ENCODE data around the gene CNTN6. TPM values are rescaled to one million over a fixed set of nuclear protein-coding genes. Genes with fewer than 3 reads are reported as not detected.

CNTN6 gene
- total RNA-seq, 1 experiment from 2014 or later, result not detected

DNA sequence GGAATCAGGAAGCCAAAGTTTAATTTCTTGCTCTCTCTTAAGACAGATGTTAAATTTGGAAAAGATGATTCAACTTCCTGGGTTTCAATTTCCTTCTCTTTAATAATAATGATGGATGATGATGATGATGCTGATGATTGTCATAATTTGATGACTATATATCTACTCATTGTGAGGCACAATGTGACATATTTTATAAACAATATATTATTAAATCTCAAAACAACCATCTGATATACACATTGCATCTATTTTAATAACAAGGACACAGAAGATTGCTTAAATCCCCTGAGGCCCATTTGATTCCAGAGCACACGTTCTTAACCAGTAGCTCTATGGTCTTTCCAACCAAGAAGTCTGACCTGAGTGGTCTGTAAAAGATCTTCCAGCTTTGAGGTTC, 124.0 kb downstream of the CNTN6 start:
- intact Hi-C loops (cut with micrococcal nuclease; ENCODE audit: unreplicated experiment), result no loop called here
- in situ Hi-C loops (cut with HindIII; ENCODE audit: low pct_unique_long_range_greater_than_20kb, low sequenced_read_pairs), result no loop called here
- CTCF ChIA-PET, result no interaction called here
- TF ChIP-seq POLR2AphosphoS5 (IDR thresholded peaks at IDR 0.05; ENCODE audit: low read depth, low read length), result no peak
- Histone ChIP-seq H3K9me3 (ENCODE audit: control insufficient read depth, insufficient read depth, low read depth, low read length) (no peaks in the 10 kb centered on the region), H3K4me3 (ENCODE audit: low read depth in 2 of 2, low read length in 2 of 2) (no peak overlapping the region), H3K27me3 (ENCODE audit: control insufficient read depth, insufficient read depth, low read length) (no peaks in the 10 kb centered on the region), H3K36me3 (ENCODE audit: control insufficient read depth, insufficient read depth, low read length) (no peaks in the 10 kb centered on the region), H3K27ac (ENCODE audit: low read length) (no peak overlapping the region), H3K4me1 (ENCODE audit: control insufficient read depth, insufficient read depth, low read length) (no peaks in the 10 kb centered on the region)
- BruUV-seq (replicated peaks), result no TSS peak
- DNase-seq (ENCODE audit: low read depth, low spot score) (no peak), ATAC-seq (no peak)
- POLR2A ChIA-PET, result no interaction called here

DNA sequence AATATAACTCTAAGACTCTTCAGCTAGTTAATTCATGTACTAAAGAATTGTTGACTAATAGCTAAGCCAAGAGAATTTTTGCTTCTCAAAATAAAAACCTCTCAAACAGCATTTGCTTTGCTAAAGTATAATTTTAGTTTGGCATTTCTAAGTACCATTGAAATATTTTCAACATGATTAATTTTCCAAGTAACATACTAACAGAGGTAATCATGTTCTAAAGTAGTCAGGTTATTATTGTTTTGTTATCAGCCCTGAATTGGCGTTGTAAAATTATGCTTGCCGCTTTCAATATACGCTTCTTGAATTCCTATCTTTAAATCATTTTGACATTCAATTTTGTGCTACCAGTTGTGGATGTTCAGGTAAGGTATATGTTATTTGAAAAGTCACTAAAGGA, 134.3 kb downstream of the CNTN6 start:
- intact Hi-C loops (cut with micrococcal nuclease; ENCODE audit: unreplicated experiment), result no loop called here
- BruUV-seq (replicated peaks), result no TSS peak
- no peaks in the 10 kb centered on the region for H3K27me3 ChIP-seq (ENCODE audit: control insufficient read depth, insufficient read depth, low read length)
- no peak overlapping the region for H3K4me3 ChIP-seq (ENCODE audit: low read depth in 2 of 2, low read length in 2 of 2)
- H3K27ac ChIP-seq (ENCODE audit: low read length), result no peak overlapping the region
- no peaks in the 10 kb centered on the region for H3K9me3 ChIP-seq (ENCODE audit: control insufficient read depth, insufficient read depth, low read depth, low read length)
- no peaks in the 10 kb centered on the region for H3K36me3 ChIP-seq (ENCODE audit: control insufficient read depth, insufficient read depth, low read length)
- in situ Hi-C loops (cut with HindIII; ENCODE audit: low pct_unique_long_range_greater_than_20kb, low sequenced_read_pairs), result no loop called here
- ATAC-seq (no peak), DNase-seq (ENCODE audit: low read depth, low spot score) (no peak)
- ChIA-PET CTCF (no interaction called here), POLR2A (no interaction called here)
- TF ChIP-seq POLR2AphosphoS5 (IDR thresholded peaks at IDR 0.05; ENCODE audit: low read depth, low read length) (no peak), TCF7L2 (IDR thresholded peaks at IDR 0.05; ENCODE audit: low read depth, low read length) (no peak), SIN3A (IDR thresholded peaks at IDR 0.05; ENCODE audit: borderline replicate concordance, insufficient read depth, low read depth, low read length) (no peak)
- TF ChIP-seq, protein P1, sequence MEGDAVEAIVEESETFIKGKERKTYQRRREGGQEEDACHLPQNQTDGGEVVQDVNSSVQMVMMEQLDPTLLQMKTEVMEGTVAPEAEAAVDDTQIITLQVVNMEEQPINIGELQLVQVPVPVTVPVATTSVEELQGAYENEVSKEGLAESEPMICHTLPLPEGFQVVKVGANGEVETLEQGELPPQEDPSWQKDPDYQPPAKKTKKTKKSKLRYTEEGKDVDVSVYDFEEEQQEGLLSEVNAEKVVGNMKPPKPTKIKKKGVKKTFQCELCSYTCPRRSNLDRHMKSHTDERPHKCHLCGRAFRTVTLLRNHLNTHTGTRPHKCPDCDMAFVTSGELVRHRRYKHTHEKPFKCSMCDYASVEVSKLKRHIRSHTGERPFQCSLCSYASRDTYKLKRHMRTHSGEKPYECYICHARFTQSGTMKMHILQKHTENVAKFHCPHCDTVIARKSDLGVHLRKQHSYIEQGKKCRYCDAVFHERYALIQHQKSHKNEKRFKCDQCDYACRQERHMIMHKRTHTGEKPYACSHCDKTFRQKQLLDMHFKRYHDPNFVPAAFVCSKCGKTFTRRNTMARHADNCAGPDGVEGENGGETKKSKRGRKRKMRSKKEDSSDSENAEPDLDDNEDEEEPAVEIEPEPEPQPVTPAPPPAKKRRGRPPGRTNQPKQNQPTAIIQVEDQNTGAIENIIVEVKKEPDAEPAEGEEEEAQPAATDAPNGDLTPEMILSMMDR (IDR thresholded peaks at IDR 0.05), result no peak
- TF ChIP-seq, protein P2, sequence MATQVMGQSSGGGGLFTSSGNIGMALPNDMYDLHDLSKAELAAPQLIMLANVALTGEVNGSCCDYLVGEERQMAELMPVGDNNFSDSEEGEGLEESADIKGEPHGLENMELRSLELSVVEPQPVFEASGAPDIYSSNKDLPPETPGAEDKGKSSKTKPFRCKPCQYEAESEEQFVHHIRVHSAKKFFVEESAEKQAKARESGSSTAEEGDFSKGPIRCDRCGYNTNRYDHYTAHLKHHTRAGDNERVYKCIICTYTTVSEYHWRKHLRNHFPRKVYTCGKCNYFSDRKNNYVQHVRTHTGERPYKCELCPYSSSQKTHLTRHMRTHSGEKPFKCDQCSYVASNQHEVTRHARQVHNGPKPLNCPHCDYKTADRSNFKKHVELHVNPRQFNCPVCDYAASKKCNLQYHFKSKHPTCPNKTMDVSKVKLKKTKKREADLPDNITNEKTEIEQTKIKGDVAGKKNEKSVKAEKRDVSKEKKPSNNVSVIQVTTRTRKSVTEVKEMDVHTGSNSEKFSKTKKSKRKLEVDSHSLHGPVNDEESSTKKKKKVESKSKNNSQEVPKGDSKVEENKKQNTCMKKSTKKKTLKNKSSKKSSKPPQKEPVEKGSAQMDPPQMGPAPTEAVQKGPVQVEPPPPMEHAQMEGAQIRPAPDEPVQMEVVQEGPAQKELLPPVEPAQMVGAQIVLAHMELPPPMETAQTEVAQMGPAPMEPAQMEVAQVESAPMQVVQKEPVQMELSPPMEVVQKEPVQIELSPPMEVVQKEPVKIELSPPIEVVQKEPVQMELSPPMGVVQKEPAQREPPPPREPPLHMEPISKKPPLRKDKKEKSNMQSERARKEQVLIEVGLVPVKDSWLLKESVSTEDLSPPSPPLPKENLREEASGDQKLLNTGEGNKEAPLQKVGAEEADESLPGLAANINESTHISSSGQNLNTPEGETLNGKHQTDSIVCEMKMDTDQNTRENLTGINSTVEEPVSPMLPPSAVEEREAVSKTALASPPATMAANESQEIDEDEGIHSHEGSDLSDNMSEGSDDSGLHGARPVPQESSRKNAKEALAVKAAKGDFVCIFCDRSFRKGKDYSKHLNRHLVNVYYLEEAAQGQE (IDR thresholded peaks at IDR 0.05; ENCODE audit: insufficient read depth in 1 of 2, low read depth in 2 of 2, low read length in 1 of 2), result no peak
- no peaks in the 10 kb centered on the region for H3K4me1 ChIP-seq (ENCODE audit: control insufficient read depth, insufficient read depth, low read length)

DNA sequence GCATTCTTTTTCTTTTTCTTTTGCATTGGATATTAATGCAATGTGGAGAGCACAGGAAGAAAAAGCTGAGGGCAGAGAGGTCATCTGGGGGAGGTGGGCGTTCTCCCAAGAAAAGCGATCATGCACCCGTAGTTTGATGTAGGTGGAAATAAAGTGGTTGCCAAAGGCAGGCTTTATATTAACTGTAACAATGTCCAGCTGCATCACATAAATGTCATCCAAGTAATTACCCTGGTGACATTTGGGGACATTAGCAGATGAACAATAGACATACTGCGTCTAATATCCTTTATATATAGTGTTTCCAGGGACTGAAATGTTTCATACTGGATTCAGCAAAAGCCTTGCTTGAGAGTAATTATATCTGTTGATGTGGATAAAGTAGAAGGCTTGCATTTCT, 135.5 kb downstream of the CNTN6 start:
- in situ Hi-C loops (cut with HindIII; ENCODE audit: low pct_unique_long_range_greater_than_20kb, low sequenced_read_pairs), result no loop called here
- ATAC-seq (no peak), DNase-seq (ENCODE audit: low read depth, low spot score) (no peak)
- Histone ChIP-seq H3K27me3 (ENCODE audit: control insufficient read depth, insufficient read depth, low read length) (no peaks in the 10 kb centered on the region), H3K4me3 (ENCODE audit: low read depth in 2 of 2, low read length in 2 of 2) (no peak overlapping the region), H3K4me1 (ENCODE audit: control insufficient read depth, insufficient read depth, low read length) (no peaks in the 10 kb centered on the region), H3K36me3 (ENCODE audit: control insufficient read depth, insufficient read depth, low read length) (no peaks in the 10 kb centered on the region), H3K9me3 (ENCODE audit: control insufficient read depth, insufficient read depth, low read depth, low read length) (no peaks in the 10 kb centered on the region), H3K27ac (ENCODE audit: low read length) (no peak overlapping the region)
- BruUV-seq (replicated peaks), result no TSS peak
- intact Hi-C loops (cut with micrococcal nuclease; ENCODE audit: unreplicated experiment), result no loop called here
- POLR2A ChIA-PET, result no interaction called here
- CTCF ChIA-PET, result no interaction called here
- no peak for TF ChIP-seq TCF7L2 (IDR thresholded peaks at IDR 0.05; ENCODE audit: low read depth, low read length)
- TF ChIP-seq, protein P2 (IDR thresholded peaks at IDR 0.05; ENCODE audit: insufficient read depth in 1 of 2, low read depth in 2 of 2, low read length in 1 of 2), result no peak
- TF ChIP-seq SIN3A (IDR thresholded peaks at IDR 0.05; ENCODE audit: borderline replicate concordance, insufficient read depth, low read depth, low read length), result no peak
- TF ChIP-seq, protein P1 (IDR thresholded peaks at IDR 0.05), result no peak
- TF ChIP-seq POLR2AphosphoS5 (IDR thresholded peaks at IDR 0.05; ENCODE audit: low read depth, low read length), result no peak

All from Panc1 (cell line).